Fibroblast of lung (primary cell): Measurements from ENCODE around the gene KMT5C.

ENCODE experiments used
- EZH2 ChIP-seq: IDR thresholded peaks from 2 replicates; pipeline ENCODE4 v1.5.1; 2012; ENCODE audit warnings: low read length, control low read depth, mild to moderate bottlenecking; ENCODE audit errors: missing control alignments
- TF ChIP-seq, protein P1 (sequence below), 2 donors: IDR thresholded peaks in 1 of 2; conservative IDR thresholded peaks in 1 of 2; 1 replicate in 1 of 2; 2 replicates in 1 of 2; pipeline ENCODE4 v1.5.1; 2011 to 2012; ENCODE audit warnings: low read length in 2 of 2, control low read depth in 1 of 2, inconsistent platforms in 1 of 2, low read depth in 1 of 2, mild to moderate bottlenecking in 1 of 2

GRCh38 chr19:55341595-55342531 is 2.2 kb downstream of the KMT5C start:
- no peak for TF ChIP-seq EZH2
- TF ChIP-seq, protein P1, sequence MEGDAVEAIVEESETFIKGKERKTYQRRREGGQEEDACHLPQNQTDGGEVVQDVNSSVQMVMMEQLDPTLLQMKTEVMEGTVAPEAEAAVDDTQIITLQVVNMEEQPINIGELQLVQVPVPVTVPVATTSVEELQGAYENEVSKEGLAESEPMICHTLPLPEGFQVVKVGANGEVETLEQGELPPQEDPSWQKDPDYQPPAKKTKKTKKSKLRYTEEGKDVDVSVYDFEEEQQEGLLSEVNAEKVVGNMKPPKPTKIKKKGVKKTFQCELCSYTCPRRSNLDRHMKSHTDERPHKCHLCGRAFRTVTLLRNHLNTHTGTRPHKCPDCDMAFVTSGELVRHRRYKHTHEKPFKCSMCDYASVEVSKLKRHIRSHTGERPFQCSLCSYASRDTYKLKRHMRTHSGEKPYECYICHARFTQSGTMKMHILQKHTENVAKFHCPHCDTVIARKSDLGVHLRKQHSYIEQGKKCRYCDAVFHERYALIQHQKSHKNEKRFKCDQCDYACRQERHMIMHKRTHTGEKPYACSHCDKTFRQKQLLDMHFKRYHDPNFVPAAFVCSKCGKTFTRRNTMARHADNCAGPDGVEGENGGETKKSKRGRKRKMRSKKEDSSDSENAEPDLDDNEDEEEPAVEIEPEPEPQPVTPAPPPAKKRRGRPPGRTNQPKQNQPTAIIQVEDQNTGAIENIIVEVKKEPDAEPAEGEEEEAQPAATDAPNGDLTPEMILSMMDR (conservative IDR thresholded peaks at IDR 0.05 in 1 of 2, IDR thresholded peaks at IDR 0.05 in 1 of 2; ENCODE audit: low read depth in 1 of 2, low read length in 2 of 2): no peak
